A673 (cell line): ENCODE data around the gene YBX3. TPM values are rescaled to one million over a fixed set of nuclear protein-coding genes. Genes with fewer than 3 reads are reported as not detected.

Source experiments
- BruUV-seq: library from RNA; stranded (reverse); fragments of 400-500 nt; replicated peaks from 2 replicates; lab custom pipeline; 2021; lab: Mats Ljungman, UMichigan
- CTCF ChIA-PET: fragments of 300-600 bp; sonication (Branson Sonifier 250); formaldehyde crosslinking; loops from one replicate; lab custom pipeline; 2022; ENCODE audit warnings: antibody characterized with exemption; lab: Charles Lee
- POLR2A ChIA-PET: fragments of 300-600 bp; sonication (Branson Sonifier 250); formaldehyde crosslinking; loops from one replicate; lab custom pipeline; 2022; ENCODE audit warnings: antibody characterized with exemption; ENCODE audit not compliant: low non-redundant PET; lab: Charles Lee
- DNase-seq: peaks from one replicate; pipeline ENCODE4 v3.0.0-alpha.2; 2015; ENCODE audit warnings: low spot score
- H3K27ac ChIP-seq: fragments of 200-600 bp; sonication (generic); 2 replicates; pipeline ENCODE4 v1.5.1; 2016; ENCODE audit warnings: mixed run types, low read depth, mild to moderate bottlenecking, mixed read lengths, antibody characterized with exemption, low read length; ENCODE audit not compliant: poor library complexity, severe bottlenecking
- H3K27me3 ChIP-seq: fragments of 200-600 bp; sonication (generic); replicated peaks from 2 replicates; pipeline ENCODE4 v1.6.1; 2017; ENCODE audit warnings: mixed run types, low read depth, mild to moderate bottlenecking, mixed read lengths, antibody characterized with exemption, low read length; ENCODE audit not compliant: insufficient read depth, poor library complexity
- H3K36me3 ChIP-seq: fragments of 200-600 bp; sonication (generic); 2 replicates; pipeline ENCODE4 v1.6.1; 2016; ENCODE audit warnings: mixed run types, mild to moderate bottlenecking, mixed read lengths, antibody characterized with exemption, low read length; ENCODE audit not compliant: insufficient read depth, poor library complexity, severe bottlenecking
- H3K4me1 ChIP-seq: fragments of 200-600 bp; sonication (generic); 2 replicates; pipeline ENCODE4 v1.6.1; 2017; ENCODE audit warnings: mixed run types, mild to moderate bottlenecking, mixed read lengths, antibody characterized with exemption, low read length; ENCODE audit not compliant: insufficient read depth, poor library complexity, severe bottlenecking
- H3K4me3 ChIP-seq: fragments of 200-600 bp; sonication (generic); 2 replicates; pipeline ENCODE4 v1.5.1; 2016; ENCODE audit warnings: low read depth, mixed run types, mild to moderate bottlenecking, mixed read lengths, low read length; ENCODE audit not compliant: poor library complexity, severe bottlenecking
- H3K9me3 ChIP-seq: fragments of 200-600 bp; sonication (generic); 2 replicates; pipeline ENCODE4 v1.6.1; 2016; ENCODE audit warnings: mixed run types, low read depth, mild to moderate bottlenecking, mixed read lengths, antibody characterized with exemption, low read length; ENCODE audit not compliant: poor library complexity, severe bottlenecking
- EZH2 ChIP-seq: fragments of 200-600 bp; sonication (generic); IDR thresholded peaks from 2 replicates; pipeline ENCODE4 v1.6.1; 2017; ENCODE audit warnings: borderline replicate concordance, low read depth, mild to moderate bottlenecking, mixed read lengths, antibody characterized with exemption, low read length; ENCODE audit not compliant: poor library complexity, severe bottlenecking
- intact Hi-C: fragments of 100-400 bp; cut with micrococcal nuclease; formaldehyde crosslinking; loops from one replicate; pipeline ENCODE4 v1.10.0; 2022; ENCODE audit not compliant: unreplicated experiment
- total RNA-seq: library from RNA; stranded (reverse); gene quantifications from 2 replicates; pipeline ENCODE4 v1.2.3, GENCODE V29; 2021
- TF ChIP-seq, protein P1 (sequence below): fragments of 300-800, 200-600 bp; sonication (generic); conservative IDR thresholded peaks from 2 replicates; pipeline ENCODE4 v1.5.1; 2017; ENCODE audit warnings: low read depth, mild to moderate bottlenecking, antibody characterized with exemption, low read length, moderate library complexity, mixed read lengths

Gene YBX3
- total RNA-seq, 1 experiment from 2014 or later, result 288 TPM

DNA sequence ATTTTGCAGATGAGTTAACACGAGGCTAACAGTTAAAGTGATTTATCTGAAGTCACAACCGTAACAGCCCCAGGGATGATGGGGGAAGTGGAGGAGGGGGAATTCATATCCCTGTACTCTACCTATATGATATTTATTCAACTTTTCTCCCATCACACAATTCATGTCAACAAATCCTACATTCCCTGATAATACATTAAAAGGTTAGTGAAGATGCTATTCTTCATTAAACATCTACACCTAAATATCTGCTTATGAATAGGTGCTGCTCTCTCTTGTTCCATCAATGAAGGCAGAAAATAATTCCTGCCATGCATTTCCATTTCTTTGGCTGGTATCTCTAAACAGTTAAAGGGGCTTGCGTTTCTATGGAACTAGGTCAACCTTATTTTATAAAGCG lies 6.8 kb downstream of the YBX3 start:
- Histone ChIP-seq H3K27ac (no peak overlapping the region), H3K27me3 (no peaks in the 10 kb centered on the region), H3K4me1 (peaks cover 51% of the 10 kb centered on the region), H3K9me3 (no peaks in the 10 kb centered on the region), H3K4me3 (no peak overlapping the region), H3K36me3 (peaks cover 47% of the 10 kb centered on the region)
- TF ChIP-seq, protein P1, sequence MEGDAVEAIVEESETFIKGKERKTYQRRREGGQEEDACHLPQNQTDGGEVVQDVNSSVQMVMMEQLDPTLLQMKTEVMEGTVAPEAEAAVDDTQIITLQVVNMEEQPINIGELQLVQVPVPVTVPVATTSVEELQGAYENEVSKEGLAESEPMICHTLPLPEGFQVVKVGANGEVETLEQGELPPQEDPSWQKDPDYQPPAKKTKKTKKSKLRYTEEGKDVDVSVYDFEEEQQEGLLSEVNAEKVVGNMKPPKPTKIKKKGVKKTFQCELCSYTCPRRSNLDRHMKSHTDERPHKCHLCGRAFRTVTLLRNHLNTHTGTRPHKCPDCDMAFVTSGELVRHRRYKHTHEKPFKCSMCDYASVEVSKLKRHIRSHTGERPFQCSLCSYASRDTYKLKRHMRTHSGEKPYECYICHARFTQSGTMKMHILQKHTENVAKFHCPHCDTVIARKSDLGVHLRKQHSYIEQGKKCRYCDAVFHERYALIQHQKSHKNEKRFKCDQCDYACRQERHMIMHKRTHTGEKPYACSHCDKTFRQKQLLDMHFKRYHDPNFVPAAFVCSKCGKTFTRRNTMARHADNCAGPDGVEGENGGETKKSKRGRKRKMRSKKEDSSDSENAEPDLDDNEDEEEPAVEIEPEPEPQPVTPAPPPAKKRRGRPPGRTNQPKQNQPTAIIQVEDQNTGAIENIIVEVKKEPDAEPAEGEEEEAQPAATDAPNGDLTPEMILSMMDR, result no peak
- intact Hi-C loops, result no loop called here
- BruUV-seq, result no TSS peak
- ChIA-PET POLR2A (no interaction called here), CTCF (no interaction called here)
- no peak for DNase-seq

DNA sequence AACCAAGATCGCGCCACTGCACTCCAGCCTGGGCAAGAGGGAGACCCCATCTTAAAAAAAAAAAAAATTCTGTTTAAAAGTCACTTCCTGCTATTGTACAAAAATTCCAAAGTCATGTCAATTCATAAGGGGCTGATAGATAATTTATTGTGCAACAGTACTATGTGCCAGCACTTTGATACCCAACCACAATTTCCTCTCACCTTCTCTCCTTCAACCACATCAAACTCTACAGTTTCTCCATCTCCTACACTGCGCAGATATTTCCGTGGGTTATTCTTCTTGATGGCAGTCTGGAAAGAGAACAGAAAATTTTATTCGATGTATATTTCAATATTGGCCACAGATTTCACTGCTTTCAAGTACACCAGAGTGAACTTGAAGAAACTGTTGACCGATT lies 7.6 kb downstream of the YBX3 start:
- peaks cover 44% of the 10 kb centered on the region for H3K4me1 ChIP-seq
- POLR2A ChIA-PET, result no interaction called here
- H3K9me3 ChIP-seq, result no peaks in the 10 kb centered on the region
- no peak for TF ChIP-seq EZH2
- TF ChIP-seq, protein P1, result no peak
- BruUV-seq, result no TSS peak
- no peaks in the 10 kb centered on the region for H3K27me3 ChIP-seq
- intact Hi-C loops, result no loop called here
- no peak overlapping the region for H3K27ac ChIP-seq
- no peak overlapping the region for H3K4me3 ChIP-seq
- CTCF ChIA-PET, result no interaction called here
- H3K36me3 ChIP-seq, result peaks cover 52% of the 10 kb centered on the region
- no peak for DNase-seq

DNA sequence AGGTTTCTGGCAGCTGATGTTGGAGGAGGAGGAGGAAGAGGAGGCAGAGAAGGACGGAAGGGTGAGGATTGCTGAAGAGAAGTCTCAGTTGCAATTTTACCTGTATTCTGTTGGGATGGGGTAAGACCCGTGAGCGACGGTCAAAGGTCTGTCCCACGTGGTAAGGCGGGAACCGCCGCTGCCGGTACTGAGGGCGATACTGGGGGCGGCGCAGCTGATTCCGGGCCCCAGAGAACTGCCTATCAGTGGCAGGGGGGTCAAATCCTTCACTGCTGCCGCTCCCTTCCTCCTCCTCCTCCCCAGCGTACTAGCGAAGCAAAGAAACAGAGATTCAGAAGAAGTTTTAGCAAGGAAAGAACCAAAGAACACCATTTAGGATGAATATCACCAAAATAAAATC lies 13.3 kb downstream of the YBX3 start:
- intact Hi-C loops, result no loop called here
- TF ChIP-seq EZH2, result no peak
- TF ChIP-seq, protein P1, result no peak
- H3K27me3 ChIP-seq, result no peaks in the 10 kb centered on the region
- H3K9me3 ChIP-seq, result no peaks in the 10 kb centered on the region
- no peak overlapping the region for H3K4me3 ChIP-seq
- POLR2A ChIA-PET, result no interaction called here
- no peaks in the 10 kb centered on the region for H3K4me1 ChIP-seq
- H3K36me3 ChIP-seq, result peaks cover 86% of the 10 kb centered on the region
- no peak overlapping the region for H3K27ac ChIP-seq
- CTCF ChIA-PET, result no interaction called here
- no TSS peak for BruUV-seq
- no peak for DNase-seq
